ENCODE data around the gene IL10.

DNA sequence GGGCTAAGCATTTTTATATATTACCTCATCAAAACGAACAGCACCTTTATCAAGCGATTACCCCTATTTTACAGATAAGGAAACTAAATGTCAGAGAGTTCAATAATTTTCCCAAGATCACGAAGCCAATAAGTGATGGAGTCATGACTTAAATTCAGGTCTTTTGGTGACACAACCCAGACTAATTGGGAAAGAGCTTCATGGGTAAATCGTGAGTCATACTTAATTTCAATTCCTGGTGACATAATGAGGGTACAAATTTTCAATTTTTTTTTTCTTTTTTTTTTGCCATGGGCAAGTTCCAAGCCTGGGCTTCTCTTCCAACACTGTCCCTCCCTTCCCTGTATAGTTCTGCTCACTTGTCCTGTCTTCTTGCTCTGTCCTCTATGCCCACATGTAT lies 30.1 kb upstream of the IL10 start:
- TF ChIP-seq, protein P1, sequence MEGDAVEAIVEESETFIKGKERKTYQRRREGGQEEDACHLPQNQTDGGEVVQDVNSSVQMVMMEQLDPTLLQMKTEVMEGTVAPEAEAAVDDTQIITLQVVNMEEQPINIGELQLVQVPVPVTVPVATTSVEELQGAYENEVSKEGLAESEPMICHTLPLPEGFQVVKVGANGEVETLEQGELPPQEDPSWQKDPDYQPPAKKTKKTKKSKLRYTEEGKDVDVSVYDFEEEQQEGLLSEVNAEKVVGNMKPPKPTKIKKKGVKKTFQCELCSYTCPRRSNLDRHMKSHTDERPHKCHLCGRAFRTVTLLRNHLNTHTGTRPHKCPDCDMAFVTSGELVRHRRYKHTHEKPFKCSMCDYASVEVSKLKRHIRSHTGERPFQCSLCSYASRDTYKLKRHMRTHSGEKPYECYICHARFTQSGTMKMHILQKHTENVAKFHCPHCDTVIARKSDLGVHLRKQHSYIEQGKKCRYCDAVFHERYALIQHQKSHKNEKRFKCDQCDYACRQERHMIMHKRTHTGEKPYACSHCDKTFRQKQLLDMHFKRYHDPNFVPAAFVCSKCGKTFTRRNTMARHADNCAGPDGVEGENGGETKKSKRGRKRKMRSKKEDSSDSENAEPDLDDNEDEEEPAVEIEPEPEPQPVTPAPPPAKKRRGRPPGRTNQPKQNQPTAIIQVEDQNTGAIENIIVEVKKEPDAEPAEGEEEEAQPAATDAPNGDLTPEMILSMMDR (IDR thresholded peaks at IDR 0.05), result no peak
- TF ChIP-seq POLR2A (IDR thresholded peaks at IDR 0.05) (no peak), POLR2AphosphoS5 (IDR thresholded peaks at IDR 0.05; ENCODE audit: insufficient read depth in 1 of 2, low read depth in 1 of 2) (no peak)

Measured in vagina (tissue), 2 donors.